NOMO-1 treated with DMSO at 0.1 percent for 48 hours (cell line): ENCODE results near the gene LRIF1.
A peak's percentile ranks its signal among the peaks of the same experiment; 100 is the strongest.
"Not testable (repeated sequence)": the region's sequence is repeated elsewhere in the genome, so short reads cannot be mapped to it uniquely, and the experiment has no call there.

Experiments used
- DNase-seq: peaks from one replicate; lab custom pipeline; 2025; ENCODE audit not compliant: unreplicated experiment; lab: John Stamatoyannopoulos, UW

Gene LRIF1

DNA sequence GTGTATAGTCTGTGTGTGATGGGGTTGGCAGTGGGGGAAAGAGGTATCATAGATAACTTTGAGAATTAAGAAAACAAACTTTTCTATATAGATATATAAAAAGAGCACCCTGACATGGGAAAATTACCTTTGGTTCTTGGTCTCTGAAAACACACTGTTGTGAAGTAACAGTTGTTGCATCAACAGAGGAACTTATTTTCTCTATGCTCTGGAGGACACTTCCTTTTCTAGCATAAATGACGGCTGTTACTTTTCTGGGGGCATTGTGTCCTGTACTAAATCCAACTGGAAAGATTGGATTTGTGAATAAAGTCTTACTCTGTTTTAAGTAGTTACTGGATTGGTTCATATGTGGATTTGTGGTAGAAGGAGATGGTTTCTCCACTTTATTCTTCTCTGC is 12.6 kb downstream of the LRIF1 start:
- peak; percentile 35 for DNase-seq

DNA sequence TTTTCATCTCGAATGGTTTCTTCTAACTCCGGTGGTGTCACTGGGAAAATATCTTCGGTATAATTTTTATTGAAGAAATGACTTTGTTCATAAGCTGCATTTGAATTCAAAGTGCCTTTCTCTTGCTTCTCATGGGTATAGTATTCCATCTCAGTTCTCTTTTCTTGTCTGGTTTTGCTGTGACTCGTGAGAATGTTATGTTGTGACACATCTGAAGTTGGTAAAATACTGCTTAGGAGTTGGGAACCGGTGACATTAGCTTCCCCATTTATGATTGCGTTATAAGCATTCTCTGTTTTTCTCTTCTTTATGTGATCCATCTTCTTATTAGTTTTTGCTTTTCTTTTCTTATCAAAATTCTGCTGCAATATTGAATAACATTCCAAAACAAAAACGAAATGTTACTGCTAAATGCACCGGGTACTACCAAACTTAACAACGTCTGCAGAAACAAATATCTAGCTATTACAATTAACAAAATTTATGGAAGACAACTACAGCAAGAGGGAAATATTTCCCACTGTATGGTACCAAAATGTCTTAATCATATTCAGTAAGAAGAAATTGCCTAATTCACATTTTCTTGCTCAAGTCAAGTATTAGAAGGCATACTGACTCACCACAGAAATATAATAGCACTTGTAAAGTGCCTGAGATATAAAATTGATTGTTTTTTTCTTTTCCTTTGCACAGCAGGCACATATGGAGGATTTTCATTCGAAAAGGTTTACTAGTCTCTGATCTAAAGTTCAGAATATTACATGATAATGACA is 15.5 kb downstream of the LRIF1 start:
- DNase-seq = peak; percentile 68

DNA sequence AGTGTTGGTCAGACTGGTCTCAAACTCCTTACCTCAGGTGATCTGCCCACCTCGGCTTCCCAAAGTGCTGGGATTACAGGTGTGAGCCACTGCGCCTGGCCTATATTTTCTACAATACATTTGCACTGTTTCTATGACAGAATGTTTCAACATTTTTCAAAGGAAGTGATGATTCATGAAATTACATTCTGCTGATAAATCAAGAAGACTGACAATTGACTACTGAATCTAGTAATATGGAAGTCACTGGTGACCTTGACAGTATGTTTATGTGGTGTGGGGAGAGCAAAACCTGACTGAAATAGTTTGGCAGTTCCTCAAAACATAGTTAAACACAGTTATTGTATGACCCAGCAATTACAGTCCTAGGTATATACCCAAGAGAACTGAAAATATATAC is 18.1 kb downstream of the LRIF1 start:
- DNase-seq = peak; percentile 76

DNA sequence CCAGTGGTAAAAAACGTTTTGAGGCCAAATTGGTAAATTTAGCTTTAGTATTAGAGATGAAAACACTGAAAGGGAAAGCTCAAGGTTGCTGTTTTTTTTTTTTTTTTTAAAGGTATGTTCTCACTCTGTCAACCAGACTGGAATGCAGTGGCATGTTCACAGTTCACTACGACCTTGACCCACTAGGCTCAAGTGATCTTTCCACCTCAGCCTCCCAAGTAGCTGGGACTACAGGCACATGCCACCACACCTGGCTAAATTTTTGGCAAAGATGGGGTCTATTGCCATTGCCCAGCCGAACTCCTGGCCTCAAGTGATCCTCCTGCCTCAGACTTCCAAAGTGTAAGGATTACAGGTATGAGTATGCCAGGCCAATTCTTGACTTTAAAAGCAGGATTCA is 18.9 kb downstream of the LRIF1 start:
- no peak for DNase-seq

DNA sequence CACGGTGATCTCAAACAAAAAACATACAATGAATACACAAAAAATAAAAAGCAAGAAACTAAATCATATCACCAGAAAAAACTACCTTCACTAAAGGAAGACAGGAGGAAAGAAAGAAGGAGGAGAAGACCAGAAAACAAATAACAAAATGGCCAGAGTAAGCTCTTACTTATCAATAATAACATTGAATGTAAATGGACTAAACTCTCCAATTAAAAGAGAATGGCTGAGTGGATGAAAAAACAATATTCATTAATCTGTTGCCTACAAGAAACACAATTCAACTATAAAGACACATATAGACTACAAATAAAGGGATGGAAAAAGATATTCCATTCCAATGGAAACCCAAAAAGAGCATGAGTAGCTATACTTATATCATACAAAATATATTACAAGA is 27.2 kb downstream of the LRIF1 start:
- no peak for DNase-seq

DNA sequence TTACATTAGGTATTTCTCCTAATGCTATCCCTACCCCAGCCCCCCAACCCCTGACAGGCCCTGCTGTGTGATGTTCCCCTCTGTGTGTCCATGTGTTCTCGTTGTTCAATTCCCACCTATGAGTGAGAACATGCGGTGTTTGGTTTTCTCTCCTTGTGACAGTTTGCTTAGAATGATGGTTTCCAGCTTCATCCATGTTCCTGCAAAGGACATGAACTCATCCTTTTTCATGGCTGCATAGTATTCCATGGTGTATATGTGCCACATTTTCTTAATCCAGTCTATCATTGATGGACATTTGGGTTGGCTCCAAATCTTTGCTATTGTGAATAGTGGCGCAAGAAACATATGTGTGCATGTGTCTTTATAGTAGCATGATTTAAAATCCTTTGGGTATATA is 32.6 kb downstream of the LRIF1 start:
- not testable (repeated sequence) for DNase-seq

DNA sequence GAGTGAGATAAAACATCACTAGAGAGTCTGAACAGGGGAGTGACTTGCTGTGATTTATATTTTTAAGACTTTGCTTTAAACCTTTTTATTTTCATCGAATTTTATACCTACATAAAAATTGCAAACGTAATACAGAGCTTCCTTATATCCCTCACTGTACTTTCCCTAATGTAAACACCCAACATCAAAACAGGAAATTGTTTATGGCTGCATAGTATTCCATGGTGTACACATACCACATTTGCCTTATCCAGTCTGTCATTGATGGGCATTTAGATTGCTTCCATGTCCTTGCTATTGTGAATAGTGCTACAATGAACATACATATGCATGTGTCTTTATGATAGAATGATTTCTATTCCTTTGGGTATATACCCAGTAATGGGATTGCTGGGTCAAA is 34.8 kb downstream of the LRIF1 start:
- no peak for DNase-seq

DNA sequence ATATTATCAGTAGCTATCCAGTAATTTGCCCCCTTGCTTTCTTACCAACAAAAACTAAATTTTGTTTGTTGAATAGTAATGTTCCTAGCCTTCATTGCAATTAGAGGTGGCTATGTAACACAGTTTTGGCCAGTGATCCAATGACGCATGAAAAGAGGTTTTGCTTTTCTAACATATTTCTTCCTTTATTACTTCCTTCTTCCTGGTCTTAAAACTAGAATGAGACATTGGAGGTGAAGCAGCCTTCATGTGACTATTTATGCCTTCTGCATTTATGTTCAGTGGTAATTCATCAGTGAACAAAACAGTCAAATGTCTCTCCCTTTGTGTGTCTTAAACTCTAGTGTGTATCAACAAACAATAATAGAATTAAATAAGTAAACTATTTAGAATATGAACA is 35.5 kb downstream of the LRIF1 start:
- peak; percentile 82 for DNase-seq

DNA sequence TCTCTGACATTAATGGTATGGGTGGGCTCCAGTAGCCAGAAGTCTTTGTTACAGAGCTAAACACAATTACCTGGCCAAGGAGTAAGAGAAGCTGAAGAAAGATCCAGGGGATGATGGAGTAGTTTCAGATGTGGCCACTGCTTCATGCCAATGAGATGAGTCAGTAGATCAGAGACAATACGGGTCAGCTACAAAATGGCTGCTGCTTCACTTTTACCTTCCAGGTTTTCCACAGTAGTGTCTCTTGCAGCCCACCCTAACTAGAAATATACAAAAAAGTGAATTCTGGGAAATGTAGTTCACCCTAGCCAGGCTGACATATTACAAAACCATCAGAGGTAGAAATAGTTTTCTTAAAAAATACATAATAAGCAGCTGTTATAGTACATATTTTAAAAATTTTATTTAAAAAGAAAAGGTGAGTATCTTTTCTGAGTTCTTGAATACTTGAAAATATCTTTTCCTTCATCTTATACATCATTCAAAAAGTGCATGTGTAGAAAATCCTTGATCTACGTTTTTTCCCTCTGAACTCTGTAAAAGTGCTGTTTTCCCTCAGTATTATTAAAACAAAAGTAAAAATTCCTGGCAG is 36.1 kb downstream of the LRIF1 start:
- no peak for DNase-seq

DNA sequence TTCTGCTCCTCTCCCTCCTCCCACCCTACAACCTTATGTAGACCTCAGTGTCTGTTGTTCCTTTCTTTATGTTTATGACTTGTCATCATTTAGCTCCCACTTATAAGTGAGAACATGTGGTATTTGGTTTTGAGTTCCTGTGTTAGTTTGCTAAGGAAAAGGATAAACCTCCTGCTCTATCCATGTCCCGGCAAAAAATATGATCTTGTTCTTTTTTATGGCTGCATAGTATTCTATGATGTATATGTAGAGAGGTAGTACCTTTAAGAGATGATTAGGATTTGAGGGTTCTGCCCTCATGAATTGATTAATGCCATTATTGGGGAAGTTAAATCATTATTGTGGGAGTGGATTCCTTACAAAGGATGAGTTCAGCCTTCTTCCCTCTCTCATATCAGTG is 41.8 kb downstream of the LRIF1 start:
- no peak for DNase-seq

DNA sequence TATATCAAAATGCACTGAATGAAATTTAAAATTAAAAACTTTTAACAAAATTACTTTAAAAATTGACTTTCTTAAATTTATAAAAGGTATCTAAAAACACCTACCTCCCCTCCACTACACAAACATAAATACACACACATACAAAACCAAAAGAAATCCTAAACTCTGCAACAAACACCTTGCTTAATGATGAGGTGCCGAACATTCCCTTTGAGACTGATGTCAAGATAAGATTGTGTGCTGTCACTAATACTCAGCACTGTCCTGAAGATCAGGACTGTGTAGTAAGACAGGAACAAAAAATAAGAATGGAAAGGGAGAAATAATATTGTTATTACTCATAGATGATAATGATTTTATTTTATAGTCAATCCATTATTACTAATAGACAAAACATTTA is 45.7 kb downstream of the LRIF1 start:
- no peak for DNase-seq

DNA sequence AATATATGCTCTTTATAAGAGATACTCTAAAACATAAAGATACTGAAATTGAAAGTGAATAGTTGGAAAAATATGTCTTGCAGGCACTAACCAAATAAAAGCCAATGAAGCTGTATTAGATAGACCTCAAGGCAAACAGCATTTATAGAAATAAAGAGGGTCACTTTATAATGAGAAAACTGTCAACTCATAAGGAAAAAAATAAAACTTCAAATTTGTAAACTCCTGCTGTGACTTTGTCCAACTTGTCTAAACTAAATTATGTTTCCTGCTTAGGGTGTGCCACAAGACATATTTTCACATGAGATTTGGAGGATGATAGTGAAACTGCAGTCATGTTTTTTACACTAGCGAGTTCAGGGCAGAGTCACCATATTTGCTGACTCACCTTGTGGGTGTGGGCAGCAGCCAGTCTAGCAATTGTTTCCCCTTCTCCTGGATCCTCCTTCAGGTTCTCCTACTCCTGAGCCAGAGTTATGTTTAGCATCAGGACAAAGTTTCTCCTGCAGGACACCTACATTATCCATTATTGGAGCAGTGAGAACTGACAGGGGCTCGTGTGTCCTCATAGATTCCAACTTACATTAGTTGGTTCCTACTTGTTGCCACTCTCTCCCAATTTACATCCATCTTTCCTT is 46.9 kb downstream of the LRIF1 start:
- DNase-seq = peak; percentile 61

DNA sequence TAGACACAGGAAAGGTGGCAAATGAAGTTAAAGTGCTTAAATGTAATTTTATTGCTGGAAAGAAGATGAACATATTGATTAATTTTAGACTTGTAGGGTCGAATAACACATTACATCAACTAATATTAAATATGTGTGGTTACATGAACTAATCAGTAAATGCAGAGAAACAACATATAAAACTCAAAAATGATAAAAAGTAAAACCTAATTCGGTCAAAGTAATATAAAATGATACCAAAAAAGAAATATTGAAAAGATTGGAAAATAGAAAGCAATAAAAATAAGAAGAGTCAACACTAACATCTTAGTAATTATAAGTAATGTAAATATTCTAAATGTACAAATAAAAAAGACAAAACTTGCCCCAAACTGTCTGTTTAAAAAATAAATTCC is 47.5 kb downstream of the LRIF1 start:
- no peak for DNase-seq

DNA sequence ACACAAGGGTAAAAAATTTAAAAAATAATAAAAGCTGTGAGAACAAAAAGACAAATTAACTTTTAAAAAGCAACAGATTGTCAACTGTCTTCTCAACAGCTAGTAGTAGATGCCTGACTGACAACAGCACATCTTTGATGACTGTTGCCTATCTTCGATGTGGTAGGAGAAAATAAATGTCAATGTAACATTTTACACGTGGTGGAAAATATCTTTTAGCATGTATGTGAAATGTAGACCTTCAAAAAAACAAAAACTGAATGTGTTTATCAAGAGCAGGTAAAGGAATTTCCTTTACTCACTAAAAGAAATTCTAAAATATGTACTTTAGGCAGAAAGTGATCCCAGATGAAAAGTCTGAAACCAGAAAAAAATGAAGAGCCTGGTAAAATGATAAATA is 47.9 kb downstream of the LRIF1 start:
- DNase-seq = no peak

DNA sequence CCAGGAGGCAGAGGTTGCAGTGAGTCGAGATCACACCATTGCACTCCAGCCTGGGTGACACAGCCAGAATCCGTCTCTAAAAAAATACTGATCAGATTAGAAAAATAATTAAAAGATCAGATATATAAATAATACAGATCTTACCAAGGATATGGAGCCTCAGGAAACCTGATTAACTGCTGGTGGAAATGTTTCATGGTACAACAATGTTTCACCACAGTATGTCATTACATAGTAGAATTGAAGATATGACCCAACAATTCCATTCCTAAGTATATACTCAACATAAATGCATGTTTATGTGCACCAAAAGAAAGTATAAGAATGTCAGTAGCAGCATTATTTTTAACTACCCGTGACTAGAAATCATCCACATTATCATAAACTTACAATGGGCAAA is 49.0 kb downstream of the LRIF1 start:
- DNase-seq = no peak

DNA sequence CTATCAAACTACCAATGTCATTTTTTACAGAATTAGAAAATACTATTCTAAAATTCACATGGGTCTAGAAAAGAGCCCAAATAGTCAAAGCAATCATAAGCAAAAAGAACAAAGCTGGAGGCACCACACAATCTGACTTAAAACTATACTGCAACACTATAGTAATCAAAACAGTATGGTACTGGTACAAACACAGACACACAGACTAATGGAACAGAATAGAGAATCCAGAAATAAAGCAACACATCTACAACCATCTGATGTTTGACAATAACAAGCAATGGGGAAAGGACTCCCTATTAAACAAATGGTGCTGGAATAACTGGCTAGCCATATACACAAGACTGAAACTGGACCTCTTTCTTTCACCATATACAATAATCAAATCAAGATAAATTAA is 50.9 kb downstream of the LRIF1 start:
- DNase-seq = no peak

DNA sequence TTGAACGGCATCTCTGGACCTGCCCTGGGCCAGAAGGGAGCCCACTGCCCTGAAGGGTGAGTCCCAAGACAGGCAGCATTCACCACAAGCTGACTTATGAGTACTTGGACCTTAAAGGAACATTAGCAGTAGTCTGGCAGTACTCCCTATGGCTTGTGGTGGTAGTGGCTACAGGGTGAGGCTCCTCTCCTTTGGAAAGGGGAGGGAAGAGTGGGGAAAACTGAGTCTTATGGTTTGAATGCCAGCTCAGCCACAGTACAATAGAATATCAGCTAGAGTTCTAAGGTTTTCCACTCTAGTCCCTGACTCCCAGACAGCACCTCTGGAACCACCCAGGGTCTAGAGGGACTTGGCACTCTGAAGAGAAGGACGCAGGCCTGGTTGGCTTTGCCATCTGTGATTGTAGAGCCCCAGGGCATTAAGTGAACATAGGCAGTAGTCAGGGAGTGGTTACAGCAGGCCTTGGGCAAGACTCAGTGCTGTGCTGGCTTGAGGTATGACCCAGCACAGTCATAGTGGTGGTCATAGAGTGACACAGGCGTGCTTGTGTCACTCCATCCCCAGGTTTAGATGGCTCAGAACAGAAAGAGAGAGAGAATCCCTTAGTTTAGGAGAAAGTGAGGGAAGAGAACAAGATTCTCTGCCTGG is 59.7 kb downstream of the LRIF1 start:
- DNase-seq = no peak

DNA sequence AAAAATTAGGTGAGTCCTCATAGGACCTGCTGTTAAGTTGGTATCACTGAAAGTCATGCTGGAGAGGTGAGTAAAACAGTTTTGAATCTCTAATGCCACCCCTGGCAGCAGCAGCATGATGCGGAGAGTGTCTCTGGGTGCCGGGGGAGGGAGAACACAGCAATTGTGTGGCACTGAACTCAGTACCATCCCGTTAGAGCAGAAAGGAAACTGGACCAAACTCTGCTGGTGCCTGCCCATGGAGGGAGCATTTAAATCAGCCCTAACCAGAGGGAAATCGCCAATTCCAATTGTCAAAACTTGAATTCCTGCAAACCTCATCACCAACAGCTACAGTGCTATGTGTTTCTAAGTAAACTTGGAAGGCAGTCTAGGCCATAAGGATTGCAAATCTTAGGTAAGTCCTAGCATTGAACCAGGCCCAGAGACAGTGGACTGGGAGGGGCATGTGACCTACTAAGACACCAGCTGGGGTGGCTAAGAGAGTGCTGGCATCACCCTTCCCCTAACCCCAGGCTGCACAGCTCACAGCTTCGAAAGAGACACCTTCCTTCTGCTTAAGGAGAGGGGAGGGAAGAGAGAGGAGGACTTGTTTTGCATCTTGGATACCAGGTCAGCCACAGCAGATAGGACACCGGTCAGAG is 60.8 kb downstream of the LRIF1 start:
- no peak for DNase-seq

DNA sequence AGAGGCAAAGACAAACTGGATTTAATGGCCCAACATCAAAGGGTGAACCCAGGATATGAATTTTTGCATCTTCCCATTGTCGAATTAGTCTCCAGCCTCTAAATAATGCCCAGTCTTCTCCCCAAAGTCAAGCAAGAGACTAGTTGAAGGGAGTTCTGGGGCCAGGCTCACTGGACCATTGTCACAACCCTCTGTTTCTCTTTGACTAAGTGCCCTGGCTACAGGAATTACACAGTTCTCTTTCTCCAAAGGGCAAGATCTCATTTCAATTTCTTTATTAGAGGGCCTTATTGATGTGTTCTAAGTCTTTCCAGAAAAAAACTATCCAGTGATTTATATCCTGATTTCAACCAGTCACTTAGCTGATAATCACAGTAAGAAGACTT is 64.3 kb downstream of the LRIF1 start:
- DNase-seq = no peak

DNA sequence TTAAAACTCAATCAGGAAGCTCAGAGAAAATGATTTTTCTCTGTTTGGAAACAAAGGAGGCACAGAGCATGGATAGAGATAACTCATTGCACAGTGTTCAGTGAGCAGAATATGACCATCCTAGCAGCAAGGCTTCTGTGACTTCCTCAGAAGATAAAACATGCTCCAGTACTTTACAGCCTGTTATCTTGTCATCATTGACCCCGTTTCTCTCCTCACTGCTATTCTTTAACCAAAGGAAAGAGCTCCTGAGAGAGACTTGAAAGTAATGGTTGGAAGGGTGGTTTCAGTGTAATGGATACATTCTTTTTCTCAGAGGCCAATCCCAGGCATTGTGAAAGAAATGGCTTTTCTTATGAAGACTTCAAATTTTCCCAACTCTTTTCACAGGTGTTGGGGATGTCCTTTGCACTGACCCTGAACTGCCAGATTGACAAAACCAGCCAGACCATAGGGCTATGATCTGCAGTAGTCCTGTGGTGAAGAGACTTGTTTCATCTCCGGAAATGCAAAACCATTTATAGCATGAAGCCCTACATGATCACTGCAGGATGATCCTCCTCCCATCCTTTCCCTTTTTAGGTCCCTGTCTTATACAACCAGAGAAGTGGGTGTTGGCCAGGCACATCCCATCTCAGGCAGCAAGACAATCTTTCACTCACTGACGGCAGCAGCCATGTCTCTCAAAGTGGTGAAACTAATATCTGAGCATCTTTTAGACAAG is 64.8 kb downstream of the LRIF1 start:
- no peak for DNase-seq

DNA sequence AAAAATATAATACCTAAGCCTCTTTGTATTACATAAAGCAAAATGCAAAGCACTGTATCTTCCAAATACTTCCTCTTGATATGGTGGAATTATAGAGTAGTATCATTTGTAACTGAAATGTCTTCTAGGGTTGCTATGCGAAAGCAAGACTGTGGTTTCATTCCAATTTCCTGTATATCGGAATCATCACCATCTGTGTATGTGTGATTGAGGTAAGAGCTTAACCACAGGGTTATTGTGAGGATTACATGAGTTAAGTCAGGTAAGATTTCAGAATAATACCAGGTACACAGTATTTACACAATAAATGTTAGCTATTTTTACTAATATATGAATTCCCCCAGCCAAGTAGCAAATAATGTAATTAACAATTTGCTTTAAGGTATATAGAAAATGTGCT is 66.0 kb downstream of the LRIF1 start:
- no peak for DNase-seq
